PC-3 (cell line): ENCODE results near the gene ICOSLG. TPM values are rescaled to one million over a fixed set of nuclear protein-coding genes. Genes with fewer than 3 reads are reported as not detected.
"Not testable (repeated sequence)": the region's sequence is repeated elsewhere in the genome, so short reads cannot be mapped to it uniquely, and the experiment has no call there.

Experiments
- ATAC-seq: fragments of 200-7000 bp; cut with Tn5 transposase; 2 replicates; pipeline ENCODE4 v1.9.1; 2020; ENCODE audit warnings: mild to moderate bottlenecking, moderate library complexity
- BruUV-seq: library from RNA; stranded (reverse); fragments of 400-500 nt; replicated peaks from 2 replicates; lab custom pipeline; 2021; lab: Mats Ljungman, UMichigan
- CTCF ChIA-PET: fragments of 300-600 bp; sonication (Branson Sonifier 250); formaldehyde crosslinking; loops from one replicate; lab custom pipeline; 2022; ENCODE audit warnings: antibody characterized with exemption; lab: Charles Lee
- POLR2A ChIA-PET: fragments of 300-600 bp; sonication (Branson Sonifier 250); formaldehyde crosslinking; loops from one replicate; lab custom pipeline; 2022; ENCODE audit warnings: antibody characterized with exemption; ENCODE audit not compliant: unreplicated experiment; lab: Charles Lee
- DNase-seq: peaks from one replicate; pipeline ENCODE4 v3.0.0-alpha.2; 2015
- H2AFZ ChIP-seq: fragments of 300-600 bp; sonication (generic); 2 replicates; pipeline ENCODE4 v1.6.0; 2016; ENCODE audit warnings: antibody characterized with exemption, low read length
- H3F3A ChIP-seq: fragments of 300-600 bp; sonication (generic); one replicate; pipeline ENCODE4 v1.6.0; 2017; ENCODE audit warnings: antibody characterized with exemption, low read length, control low read depth, mild to moderate bottlenecking; ENCODE audit not compliant: unreplicated experiment
- H3K27ac ChIP-seq: fragments of 300-600 bp; sonication (generic); 2 replicates; pipeline ENCODE4 v1.5.1; 2016; ENCODE audit warnings: mild to moderate bottlenecking, low read length
- H3K27me3 ChIP-seq: fragments of 300-600 bp; sonication (generic); 2 replicates; pipeline ENCODE4 v1.6.1; 2016; ENCODE audit warnings: low read length, mixed read lengths
- H3K36me3 ChIP-seq: fragments of 300-600 bp; sonication (generic); 2 replicates; pipeline ENCODE4 v1.6.1; 2016; ENCODE audit warnings: low read depth, mixed run types, low read length, mixed read lengths
- H3K4me1 ChIP-seq: fragments of 300-600 bp; sonication (generic); 2 replicates; pipeline ENCODE4 v1.5.1; 2016; ENCODE audit warnings: low read length; ENCODE audit not compliant: insufficient read depth
- H3K4me2 ChIP-seq: fragments of 300-600 bp; sonication (generic); 2 replicates; pipeline ENCODE4 v1.6.0; 2016; ENCODE audit warnings: low read length
- H3K4me3 ChIP-seq: fragments of 300-600 bp; sonication (generic); 2 replicates; pipeline ENCODE4 v1.5.1; 2016; ENCODE audit warnings: mild to moderate bottlenecking, low read length, mixed read lengths
- H3K79me2 ChIP-seq: fragments of 300-600 bp; sonication (generic); 2 replicates; pipeline ENCODE4 v1.6.1; 2017; ENCODE audit warnings: low read length, mixed read lengths
- H3K9ac ChIP-seq: fragments of 300-600 bp; sonication (generic); 2 replicates; pipeline ENCODE4 v1.6.0; 2016; ENCODE audit warnings: mild to moderate bottlenecking, low read length
- H3K9me2 ChIP-seq: fragments of 300-600 bp; sonication (generic); replicated peaks from 2 replicates; pipeline ENCODE4 v1.6.1; 2016; ENCODE audit warnings: mixed run types, low read length, mixed read lengths
- H3K9me3 ChIP-seq: fragments of 300-600 bp; sonication (generic); 2 replicates; pipeline ENCODE4 v1.6.1; 2016; ENCODE audit warnings: low read length, mixed read lengths
- H4K20me1 ChIP-seq: fragments of 300-600 bp; sonication (generic); 2 replicates; pipeline ENCODE4 v1.6.1; 2016; ENCODE audit warnings: low read length, mixed read lengths
- intact Hi-C: fragments of 100-400 bp; cut with micrococcal nuclease; formaldehyde crosslinking; loops from 2 replicates; pipeline ENCODE4 v1.9.0; 2023
- total RNA-seq: library from RNA; depleted of rRNA; stranded (reverse); fragments of >200 nt; gene quantifications from 2 replicates; pipeline ENCODE4 v1.2.3, GENCODE V29; 2014

ICOSLG gene
- total RNA-seq, 1 experiment from 2014 or later: 11.6 TPM

- POLR2A ChIA-PET, H3K9ac ChIP-seq, H3K4me1 ChIP-seq, BruUV-seq, H4K20me1 ChIP-seq, H3K9me3 ChIP-seq, H3F3A ChIP-seq, H3K27me3 ChIP-seq, H2AFZ ChIP-seq, H3K9me2 ChIP-seq, H3K79me2 ChIP-seq, H3K36me3 ChIP-seq, H3K4me3 ChIP-seq, DNase-seq, CTCF ChIA-PET, H3K27ac ChIP-seq, intact Hi-C loops, H3K4me2 ChIP-seq: not testable (repeated sequence)
- ATAC-seq: peak; percentile 40
Observed at GRCh38 chr21:44240353-44240752, 390 bp downstream of the ICOSLG start.

- H3K4me3 ChIP-seq, H2AFZ ChIP-seq, DNase-seq, POLR2A ChIA-PET, H3K4me2 ChIP-seq, H3K36me3 ChIP-seq, CTCF ChIA-PET, H3K9ac ChIP-seq, H3K27ac ChIP-seq, ATAC-seq, intact Hi-C loops, H3K9me3 ChIP-seq, H4K20me1 ChIP-seq, H3F3A ChIP-seq, H3K27me3 ChIP-seq, BruUV-seq, H3K79me2 ChIP-seq, H3K4me1 ChIP-seq, H3K9me2 ChIP-seq: not testable (repeated sequence)
Observed at GRCh38 chr21:44229561-44229960, 11.2 kb downstream of the ICOSLG start.

GRCh38 chr21:44228109-44228508 lies 12.6 kb downstream of the ICOSLG start:
- H3K4me3 ChIP-seq, ATAC-seq, DNase-seq, H3K27me3 ChIP-seq, H3K4me1 ChIP-seq, H2AFZ ChIP-seq, H3K9ac ChIP-seq, H3K9me3 ChIP-seq, H3K9me2 ChIP-seq, H3F3A ChIP-seq, POLR2A ChIA-PET, H3K36me3 ChIP-seq, BruUV-seq, H4K20me1 ChIP-seq, CTCF ChIA-PET, H3K27ac ChIP-seq, H3K4me2 ChIP-seq, H3K79me2 ChIP-seq, intact Hi-C loops: not testable (repeated sequence)

- H3K4me1 ChIP-seq, POLR2A ChIA-PET, H3F3A ChIP-seq, H3K27me3 ChIP-seq, H3K79me2 ChIP-seq, ATAC-seq, H3K27ac ChIP-seq, H3K9ac ChIP-seq, H3K9me2 ChIP-seq, H3K9me3 ChIP-seq, H2AFZ ChIP-seq, CTCF ChIA-PET, H3K4me2 ChIP-seq, H3K36me3 ChIP-seq, H3K4me3 ChIP-seq, intact Hi-C loops, BruUV-seq, DNase-seq, H4K20me1 ChIP-seq: not testable (repeated sequence)
Observed at GRCh38 chr21:44227614-44228013, 13.1 kb downstream of the ICOSLG start.

GRCh38 chr21:44225605-44226004 lies 15.1 kb downstream of the ICOSLG start:
- ATAC-seq, BruUV-seq, POLR2A ChIA-PET: not testable (repeated sequence)

GRCh38 chr21:44223334-44223733 lies 17.4 kb downstream of the ICOSLG start:
- BruUV-seq: TSS peak; percentile 40
- CTCF ChIA-PET, H3K27ac ChIP-seq, POLR2A ChIA-PET, H3K4me2 ChIP-seq, H3K27me3 ChIP-seq, H3K4me3 ChIP-seq, DNase-seq, H3K4me1 ChIP-seq, H2AFZ ChIP-seq, H4K20me1 ChIP-seq, ATAC-seq, H3K9me2 ChIP-seq, H3K79me2 ChIP-seq, H3K9me3 ChIP-seq, H3F3A ChIP-seq, intact Hi-C loops, H3K9ac ChIP-seq, H3K36me3 ChIP-seq: not testable (repeated sequence)

More at GRCh38 chr21:44225605-44226004, 15.1 kb downstream of the ICOSLG start:
- H3K27ac ChIP-seq, DNase-seq, H3K9me3 ChIP-seq, intact Hi-C loops, H3F3A ChIP-seq, H3K9ac ChIP-seq, H3K36me3 ChIP-seq, H2AFZ ChIP-seq, H3K9me2 ChIP-seq, H3K79me2 ChIP-seq, H4K20me1 ChIP-seq, H3K4me3 ChIP-seq, H3K4me2 ChIP-seq, CTCF ChIA-PET, H3K27me3 ChIP-seq, H3K4me1 ChIP-seq: not testable (repeated sequence)

- CTCF ChIA-PET, BruUV-seq: not testable (repeated sequence)
Observed at GRCh38 chr21:44220674-44221073, 20.1 kb downstream of the ICOSLG start.

More at GRCh38 chr21:44220674-44221073, 20.1 kb downstream of the ICOSLG start:
- H3K4me1 ChIP-seq, intact Hi-C loops, H3K9ac ChIP-seq, H3F3A ChIP-seq, H3K9me3 ChIP-seq, H4K20me1 ChIP-seq, H3K27me3 ChIP-seq, H3K79me2 ChIP-seq, ATAC-seq, POLR2A ChIA-PET, DNase-seq, H3K36me3 ChIP-seq, H2AFZ ChIP-seq, H3K9me2 ChIP-seq, H3K4me2 ChIP-seq, H3K27ac ChIP-seq, H3K4me3 ChIP-seq: not testable (repeated sequence)
